Measurements from ENCODE around the gene ANXA11.

GRCh38 chr10:80166581-80167470 lies 38.5 kb downstream of the ANXA11 start:
- TF ChIP-seq, protein P1, sequence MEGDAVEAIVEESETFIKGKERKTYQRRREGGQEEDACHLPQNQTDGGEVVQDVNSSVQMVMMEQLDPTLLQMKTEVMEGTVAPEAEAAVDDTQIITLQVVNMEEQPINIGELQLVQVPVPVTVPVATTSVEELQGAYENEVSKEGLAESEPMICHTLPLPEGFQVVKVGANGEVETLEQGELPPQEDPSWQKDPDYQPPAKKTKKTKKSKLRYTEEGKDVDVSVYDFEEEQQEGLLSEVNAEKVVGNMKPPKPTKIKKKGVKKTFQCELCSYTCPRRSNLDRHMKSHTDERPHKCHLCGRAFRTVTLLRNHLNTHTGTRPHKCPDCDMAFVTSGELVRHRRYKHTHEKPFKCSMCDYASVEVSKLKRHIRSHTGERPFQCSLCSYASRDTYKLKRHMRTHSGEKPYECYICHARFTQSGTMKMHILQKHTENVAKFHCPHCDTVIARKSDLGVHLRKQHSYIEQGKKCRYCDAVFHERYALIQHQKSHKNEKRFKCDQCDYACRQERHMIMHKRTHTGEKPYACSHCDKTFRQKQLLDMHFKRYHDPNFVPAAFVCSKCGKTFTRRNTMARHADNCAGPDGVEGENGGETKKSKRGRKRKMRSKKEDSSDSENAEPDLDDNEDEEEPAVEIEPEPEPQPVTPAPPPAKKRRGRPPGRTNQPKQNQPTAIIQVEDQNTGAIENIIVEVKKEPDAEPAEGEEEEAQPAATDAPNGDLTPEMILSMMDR (conservative IDR thresholded peaks at IDR 0.05; ENCODE audit: low read length) = no peak
- TF ChIP-seq EZH2phosphoT487 (IDR thresholded peaks at IDR 0.05; ENCODE audit: borderline replicate concordance, low read depth, low read length) = no peak

All from OCI-LY7 (cell line).